HG03095 (cell line): ENCODE data around the gene CCR5.
"Not testable (repeated sequence)": the region's sequence is repeated elsewhere in the genome, so short reads cannot be mapped to it uniquely, and the experiment has no call there.

Experiments
- ATAC-seq: cut with Tn5 transposase; IDR thresholded peaks from one replicate; pipeline ENCODE4 v1.9.1; 2021; ENCODE audit warnings: moderate library complexity; ENCODE audit not compliant: unreplicated experiment

CCR5 gene

DNA sequence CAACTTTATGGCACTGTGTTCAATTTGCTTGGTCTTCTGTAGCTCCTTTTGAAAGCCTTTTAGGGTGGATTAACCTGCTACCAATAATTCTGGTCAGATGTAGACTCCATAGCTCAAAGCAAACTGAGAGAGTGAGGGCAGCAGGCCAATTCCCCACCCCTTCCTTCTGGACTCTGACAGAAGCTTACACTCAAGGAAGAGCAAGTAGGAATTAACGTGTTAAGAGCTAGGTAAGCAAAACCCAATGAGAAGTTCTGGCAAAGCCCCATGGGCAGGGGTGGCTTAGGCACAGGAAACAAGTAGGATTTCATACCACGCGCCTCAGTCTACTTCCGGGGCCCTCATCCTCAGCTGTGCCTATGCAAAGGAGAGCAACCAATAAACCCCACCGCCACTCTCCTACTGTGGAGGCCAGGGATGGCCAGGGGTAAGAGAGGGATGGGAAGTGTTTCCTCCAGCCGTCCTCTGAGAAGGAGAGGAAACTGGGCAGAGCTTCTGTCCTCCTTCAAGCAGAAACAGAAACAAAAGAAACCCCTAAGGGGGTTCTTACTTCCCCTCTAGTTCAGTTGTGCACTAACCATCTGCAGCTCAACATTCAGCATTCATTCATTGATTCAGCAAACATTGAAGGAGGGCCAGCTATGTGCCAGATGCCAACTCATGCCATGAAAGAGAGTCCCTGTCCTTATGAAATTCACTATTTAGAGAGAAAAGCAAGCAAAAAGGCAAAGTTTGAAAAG is 12.6 kb downstream of the CCR5 start:
- no peak for ATAC-seq

DNA sequence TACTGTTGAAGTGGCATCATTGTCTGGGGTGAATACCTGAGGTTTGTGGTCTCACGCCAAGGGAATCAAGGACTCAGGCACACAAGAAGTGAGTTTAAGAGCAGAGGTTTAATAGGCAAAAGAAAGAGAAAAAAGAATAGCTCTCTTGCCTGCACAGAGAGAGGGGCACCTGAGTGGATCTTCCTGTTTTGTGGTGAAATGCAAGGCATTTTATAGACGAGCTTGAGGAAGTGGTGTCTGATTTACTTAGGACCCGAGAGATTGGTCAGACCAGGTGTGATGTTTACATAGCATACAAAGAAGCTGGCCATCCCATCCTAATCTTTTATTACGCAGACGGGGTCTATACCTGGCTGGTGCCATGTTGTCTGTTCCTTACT is 13.2 kb downstream of the CCR5 start:
- no peak for ATAC-seq

DNA sequence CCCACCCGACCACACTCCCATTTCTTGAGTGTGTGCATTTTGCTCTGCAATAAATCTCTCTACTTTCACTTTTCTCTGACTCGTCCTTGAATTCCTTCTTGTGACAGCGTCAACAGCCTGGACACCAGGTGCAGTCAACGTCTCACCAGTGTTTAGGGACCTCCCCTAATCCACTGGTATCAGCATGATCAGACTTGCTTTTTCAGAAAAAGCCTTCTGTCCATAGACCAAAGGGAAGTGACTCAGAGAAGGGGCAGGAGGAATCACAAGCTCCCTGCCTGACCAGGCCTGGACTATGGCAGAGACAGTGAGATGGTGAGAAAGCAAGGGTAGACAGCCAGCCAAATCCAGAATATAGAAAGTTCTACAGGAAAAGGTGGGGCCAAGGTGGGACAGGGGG is 15.5 kb downstream of the CCR5 start:
- ATAC-seq = no peak

DNA sequence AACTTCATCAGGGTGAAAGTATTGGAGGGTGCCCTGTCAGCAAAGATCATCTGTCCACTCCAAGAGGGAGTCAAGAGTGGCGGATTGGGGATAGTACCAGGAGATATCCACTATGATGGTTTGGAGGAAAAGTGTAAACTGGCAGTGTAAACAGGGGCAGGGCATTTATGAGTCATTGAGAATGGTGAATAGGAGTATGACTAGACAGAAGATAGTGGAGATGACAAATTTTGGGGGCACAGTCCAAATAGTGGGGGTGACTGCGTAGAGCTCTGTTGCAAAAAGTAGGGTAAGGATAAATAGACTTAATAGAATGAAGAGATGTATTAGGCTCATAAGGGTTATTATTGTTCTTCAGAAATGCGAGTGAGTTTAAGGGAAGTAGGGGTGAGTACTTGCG is 18.1 kb downstream of the CCR5 start:
- not testable (repeated sequence) for ATAC-seq

DNA sequence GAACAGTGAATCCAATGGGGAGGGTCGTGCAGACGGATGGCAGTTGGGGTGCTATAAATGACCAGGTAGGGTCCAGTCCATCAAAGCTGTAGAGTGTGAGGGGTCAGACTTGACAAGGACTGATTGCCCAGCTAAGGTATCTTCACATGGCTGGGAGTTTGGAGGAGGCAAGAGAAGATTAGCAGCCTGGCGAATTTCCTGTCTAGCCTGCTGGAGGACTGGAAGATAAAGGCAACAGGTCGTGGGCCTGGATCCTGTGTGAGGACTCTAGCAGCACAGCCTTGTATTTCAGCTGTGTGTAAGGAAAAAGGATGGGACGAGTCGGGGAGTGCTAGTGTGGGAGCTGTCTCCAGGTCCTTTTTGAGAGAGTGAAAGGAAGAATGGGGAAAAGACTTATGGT is 18.6 kb downstream of the CCR5 start:
- no peak for ATAC-seq

DNA sequence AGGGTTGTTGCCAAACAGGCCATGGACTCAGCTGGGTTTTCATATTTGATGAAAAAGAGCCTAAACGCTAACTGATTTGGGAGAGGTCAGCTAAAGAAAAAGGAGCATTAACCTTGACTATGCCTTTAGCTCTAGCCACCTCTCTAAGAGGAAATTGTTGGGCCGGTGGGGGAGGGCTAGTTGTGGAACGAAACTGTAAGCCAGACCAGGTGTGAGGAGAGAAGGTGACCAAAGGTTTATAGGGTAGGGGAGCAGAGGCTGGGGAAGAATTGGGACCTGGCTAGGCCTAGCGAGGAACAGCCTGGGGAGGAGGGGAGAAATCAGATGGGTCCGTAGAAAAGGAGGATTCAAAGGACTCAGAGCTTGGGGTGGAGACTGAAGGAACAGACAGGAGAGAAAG is 20.8 kb downstream of the CCR5 start:
- not testable (repeated sequence) for ATAC-seq

DNA sequence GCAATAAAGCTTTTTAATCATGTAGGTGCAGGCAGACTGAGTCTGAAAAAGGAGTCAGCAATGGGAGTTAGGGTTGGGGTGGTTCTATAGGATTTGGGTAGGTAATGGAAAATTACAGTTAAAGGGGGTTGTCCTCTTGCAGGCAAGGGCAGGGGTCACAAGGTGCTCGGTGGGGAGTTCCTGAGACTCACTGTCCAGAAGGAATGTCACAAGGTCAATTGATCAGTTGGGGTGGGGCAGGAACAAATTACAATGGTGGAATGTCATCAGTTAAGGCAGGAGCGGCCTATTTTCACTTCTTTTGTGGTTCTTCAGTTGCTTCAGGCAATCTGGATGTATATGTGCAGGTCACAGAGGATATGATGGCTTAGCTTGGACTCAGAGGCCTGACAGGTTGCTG is 22.3 kb downstream of the CCR5 start:
- ATAC-seq = no peak

DNA sequence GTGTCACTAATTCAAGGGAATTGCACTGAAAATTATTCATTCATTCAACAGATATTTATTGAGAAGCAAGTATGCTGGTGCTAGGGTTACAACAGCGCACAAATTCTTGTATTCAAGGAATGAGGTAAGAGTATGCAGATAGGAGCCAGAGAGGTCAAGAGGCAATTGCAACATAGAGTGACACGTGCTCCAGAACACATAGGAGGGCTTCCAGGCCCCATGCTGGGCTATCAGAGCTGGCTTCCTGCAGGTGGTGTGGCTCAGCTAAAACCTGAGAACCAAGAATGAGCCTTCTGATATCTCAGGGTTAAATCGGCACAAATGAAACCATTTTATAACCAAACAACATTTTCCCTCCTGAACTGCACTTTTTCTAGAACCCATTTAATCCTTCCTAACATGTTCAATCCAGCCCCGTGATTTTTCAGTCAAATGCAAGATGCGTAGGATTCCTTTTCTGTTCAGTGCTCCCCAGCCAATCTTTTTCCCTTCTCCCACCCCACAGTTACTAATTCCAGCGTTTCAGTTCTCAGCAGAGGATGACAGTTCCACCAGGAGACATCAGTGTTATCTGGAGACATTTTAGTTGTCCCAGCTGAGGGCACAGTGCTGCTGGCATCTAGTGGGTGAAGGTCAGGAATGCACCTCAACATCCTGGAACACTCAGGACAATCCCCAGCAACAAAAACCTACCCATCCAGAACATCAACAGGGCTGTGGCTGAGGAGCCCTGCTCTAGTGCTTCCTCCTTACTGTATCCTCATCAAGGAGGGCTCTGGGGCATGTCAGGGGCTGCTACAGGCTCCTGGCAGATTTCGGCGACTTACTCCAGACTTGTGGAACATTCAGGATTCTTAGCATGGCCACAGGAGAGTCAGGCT is 23.0 kb downstream of the CCR5 start:
- no peak for ATAC-seq

DNA sequence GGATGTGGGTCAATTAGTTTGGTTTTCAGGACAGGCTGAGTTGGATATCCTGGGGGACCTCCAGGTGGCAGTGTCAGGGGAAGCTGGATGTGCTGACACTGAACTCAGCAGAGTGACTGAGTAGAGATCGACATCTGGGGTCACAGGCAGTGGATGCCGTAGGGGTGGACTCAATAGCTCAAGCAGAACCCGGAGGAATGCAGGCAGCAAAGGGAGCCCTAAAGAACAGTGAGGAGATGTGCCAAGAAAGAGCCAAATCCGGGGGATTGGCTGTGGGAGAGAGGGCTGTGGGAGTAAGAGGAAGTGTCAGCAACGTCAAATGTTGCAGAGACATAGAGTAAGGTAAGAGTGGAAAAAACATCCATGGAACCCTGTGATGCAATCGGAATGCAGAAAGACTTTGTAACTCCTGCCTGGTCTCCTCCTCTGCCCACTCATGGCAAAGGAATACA is 24.5 kb downstream of the CCR5 start:
- ATAC-seq = no peak

DNA sequence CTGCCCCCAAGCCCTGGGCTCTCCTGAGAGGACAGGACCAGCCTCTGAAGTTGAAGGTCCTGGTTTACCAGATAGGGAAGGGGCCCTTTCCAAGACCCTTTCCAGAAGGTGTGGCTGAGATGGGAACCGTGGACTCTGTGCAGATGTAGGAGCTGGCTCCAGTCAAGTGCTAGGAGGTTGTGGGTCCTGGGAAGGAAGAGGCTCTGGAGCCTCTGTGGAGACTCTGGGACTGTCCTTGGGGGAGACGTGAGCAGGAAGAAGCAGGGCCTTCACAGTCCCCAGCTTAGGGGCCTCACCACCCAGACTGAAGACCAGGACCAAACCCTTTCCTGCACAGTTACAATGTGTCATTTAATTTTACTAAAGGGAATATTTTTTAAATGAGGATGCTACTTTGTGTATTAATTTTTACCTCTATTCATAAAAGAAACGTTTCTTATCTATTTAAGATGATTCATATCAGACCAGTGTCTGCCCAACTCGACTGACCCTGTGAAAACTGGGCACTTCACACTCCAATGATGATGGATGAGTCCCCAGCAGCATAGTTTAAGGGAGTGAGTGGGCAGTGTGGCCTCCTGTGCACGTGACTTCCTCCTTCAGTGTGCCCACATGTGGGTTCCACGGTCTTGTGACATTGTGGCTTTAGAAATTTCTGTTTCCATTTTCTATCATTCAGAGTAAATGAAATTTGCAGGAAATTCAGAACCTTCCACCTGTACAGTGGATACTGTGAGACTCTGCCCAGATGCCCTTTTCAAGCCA is 25.2 kb downstream of the CCR5 start:
- ATAC-seq = no peak

DNA sequence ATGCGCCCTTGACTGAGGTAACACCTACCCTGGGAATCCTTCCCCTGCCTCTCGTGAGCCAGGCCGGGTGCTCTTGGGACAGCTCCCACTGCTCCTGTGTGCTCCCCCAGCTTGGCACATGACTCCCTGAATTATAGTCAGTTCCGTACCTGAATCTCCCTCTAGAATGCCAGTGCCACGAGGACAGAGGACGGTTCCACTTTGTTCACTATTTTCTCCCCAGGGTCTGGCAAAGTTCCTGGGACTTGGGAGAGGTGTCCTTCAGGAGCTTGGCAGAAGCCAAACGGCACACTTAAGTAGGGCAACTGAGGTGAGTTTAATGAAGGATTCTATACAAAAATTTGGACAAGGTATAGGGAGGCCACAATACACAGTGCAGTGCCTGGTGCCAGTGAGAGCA is 26.4 kb downstream of the CCR5 start:
- ATAC-seq = no peak

DNA sequence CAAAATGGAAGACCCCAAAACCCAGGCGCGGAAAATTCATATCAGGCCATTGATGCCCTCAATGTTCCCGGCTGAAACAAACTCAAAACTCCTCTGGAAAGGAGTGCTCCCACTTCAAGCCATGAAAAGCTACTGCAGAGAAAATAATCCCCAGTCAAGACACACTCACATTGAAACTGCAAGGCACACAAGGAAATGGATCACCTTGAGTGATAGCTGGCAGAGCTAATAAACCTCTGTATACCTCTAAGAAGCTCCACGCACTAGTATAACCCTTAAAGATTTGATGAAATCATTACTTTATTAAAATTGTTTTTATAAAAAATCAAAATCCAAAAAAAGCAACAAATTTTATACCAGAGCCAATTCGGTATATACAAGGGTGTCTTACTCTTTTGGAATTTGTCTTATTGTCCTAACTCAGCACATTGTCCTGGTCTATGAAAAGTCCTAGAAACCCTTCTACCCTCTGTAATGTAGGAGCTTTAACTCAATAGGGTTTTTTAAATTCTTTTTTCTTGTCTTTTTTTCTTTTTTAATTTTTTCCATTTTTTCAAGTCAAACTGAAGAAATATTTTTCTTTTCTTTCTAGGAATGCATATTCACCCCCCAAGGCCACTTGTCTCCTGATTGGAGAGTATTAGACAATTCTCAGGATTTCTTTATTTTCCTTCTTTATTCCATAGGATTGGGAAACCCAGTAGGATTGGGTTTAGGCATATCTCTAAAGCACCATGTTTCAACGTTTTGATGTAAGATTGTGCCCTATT is 27.6 kb downstream of the CCR5 start:
- ATAC-seq = no peak

DNA sequence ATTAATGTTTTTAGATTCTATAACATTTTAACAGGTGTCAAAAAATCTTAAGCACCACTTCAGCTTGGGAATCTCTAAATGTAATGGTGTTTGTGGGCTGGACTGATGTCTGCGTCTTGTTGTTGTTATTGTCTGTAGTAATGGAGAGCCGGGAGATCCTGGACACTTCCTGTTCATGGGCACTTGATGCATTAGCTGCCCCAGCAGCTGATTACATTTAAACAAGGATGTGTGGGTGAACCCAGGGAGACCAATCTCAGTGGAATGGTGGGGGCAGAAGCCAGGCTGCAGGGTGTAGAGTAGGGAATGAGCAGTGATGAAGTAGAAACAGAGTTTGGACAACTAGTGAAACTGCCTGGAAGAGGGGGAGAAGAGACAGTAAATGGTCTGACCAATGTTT is 28.4 kb downstream of the CCR5 start:
- ATAC-seq = no peak

DNA sequence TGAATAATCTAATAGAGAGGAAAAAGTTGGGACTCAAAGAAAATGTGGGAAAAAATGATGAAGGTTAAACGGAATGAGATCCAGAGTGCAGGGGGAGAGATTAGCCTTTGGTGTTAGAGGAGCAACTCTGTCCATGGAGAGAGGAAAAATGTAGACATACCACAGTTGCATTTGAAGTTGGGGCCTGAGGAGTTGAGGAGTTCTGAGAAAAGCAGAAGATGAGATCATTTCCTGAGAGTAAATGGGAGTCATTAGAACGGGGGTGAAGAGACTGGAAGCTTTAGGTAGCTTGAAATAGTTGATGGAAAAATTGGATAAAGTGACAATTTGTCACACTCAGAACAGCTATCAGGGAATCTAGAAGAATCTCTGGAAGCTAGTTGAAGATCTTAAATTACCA is 28.8 kb downstream of the CCR5 start:
- ATAC-seq = no peak

DNA sequence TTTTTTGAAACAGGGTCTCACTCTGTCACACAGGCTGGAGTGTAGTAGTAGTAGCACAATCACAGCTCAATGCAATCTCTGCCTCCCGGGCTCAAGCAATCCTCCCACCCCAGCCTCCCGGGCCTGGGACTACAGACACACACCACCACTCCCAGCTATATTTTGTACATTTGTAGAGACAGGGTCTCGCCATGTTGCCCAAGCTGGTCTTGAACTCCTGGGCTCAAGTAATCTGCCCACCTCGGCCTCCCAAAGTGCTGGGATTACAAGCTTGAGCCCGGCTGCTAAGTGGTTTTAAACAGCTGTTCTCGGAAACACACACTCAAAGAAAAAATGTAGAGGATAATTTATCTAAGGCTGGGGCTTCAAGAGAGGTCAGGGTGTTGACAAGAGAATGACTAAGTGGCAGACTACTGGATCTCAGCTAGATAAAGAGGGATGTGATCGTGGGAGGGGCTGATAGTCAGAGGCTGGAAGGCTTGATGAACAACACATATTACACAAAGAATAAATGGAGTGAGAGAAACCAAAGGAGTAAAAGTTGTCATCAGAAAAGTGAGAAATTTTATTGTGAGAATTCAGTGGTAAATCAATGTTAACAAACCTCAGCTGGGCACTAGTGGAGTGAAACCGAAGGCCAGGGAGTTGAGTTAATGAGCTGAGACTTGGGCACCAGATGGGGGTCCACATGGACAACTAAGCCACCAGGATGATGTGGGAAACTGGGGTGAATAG is 29.4 kb downstream of the CCR5 start:
- ATAC-seq = no peak

DNA sequence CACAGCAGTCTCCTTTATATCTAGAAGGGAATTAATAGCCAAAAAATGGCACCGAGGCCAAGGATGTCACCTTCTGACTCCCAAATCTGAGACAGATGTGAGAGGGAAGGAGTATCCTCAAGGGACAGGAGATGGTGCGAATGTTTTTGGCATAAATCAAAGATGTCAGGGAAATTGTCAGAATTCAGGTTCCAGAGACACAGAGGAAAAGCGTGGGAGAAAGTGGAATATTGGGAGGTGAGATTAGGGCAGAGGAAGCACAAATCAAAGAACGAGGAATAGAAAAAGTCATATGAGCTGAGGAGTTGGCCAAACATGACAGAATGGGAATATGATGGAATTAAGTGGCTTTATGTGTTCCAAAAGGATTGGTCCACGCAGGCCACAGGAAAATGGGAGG is 30.1 kb downstream of the CCR5 start:
- ATAC-seq = no peak

DNA sequence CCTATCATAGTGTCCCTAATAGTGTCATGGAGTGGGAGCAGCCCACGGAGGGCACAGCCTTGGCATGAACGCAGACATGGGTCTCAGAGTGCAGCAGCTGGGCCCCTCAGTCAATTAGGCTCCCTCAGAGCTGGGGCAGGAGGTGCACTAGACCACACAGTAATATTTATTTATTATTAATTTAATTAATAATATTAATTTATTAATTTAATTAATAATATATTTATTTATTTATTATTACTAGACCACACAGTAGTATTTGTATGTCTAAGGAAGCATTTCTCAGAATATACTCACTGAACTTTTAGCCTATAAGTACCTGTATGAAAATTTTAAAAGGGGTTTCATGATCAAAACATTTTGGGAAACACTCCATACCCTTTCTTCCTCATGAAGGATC is 30.8 kb downstream of the CCR5 start:
- no peak for ATAC-seq

DNA sequence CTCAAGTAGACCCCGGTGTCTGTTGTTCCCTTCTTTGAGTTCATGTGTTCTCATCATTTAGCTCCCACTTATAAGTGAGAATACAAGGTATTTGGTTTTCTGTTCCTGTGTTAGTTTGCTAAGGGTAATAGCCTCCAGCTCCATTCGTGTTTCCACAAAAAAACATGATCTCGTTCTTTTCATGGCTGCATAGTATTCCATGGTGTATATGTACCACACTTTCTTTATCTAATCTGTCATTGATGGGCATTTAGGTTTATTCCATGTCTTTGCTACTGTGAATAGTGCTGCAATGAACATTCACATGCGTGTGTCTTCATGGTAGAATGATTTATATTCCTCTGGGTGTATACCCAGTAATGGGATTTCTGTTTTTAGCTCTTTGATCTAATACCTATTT is 32.2 kb downstream of the CCR5 start:
- not testable (repeated sequence) for ATAC-seq

DNA sequence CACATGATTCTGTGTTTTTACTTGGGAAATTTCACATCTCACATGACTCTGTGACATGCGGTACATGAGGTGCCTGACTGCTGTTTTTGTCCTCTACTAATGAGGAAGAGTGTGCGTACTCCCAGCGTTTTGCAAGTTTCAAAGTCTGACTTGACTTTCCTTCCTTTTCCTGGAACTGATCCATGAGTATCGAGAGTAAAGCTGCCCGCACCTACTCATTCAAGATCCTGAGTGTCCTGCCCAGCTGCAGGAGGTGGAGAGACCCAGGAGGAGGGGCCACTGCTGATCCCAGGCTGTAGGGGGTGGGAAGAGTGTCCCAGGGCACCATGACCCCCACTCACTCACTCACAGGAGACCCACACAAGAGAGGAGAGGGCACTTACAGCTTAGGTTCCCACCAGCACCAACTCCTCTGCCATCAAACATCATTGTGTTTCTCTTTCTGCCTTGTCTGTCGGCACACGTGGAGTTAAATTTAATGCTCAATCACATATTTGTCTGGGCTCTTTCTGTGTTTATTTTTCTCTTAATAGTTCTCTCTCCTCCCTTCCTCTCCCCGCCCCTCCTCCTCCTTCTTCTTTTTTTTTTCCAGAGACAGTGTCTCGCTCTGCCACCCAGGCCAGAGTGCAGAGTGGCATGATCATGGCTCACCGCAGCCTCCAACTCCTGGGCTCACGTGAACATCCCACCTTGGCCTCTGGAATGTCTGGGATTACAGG is 34.7 kb downstream of the CCR5 start:
- no peak for ATAC-seq

DNA sequence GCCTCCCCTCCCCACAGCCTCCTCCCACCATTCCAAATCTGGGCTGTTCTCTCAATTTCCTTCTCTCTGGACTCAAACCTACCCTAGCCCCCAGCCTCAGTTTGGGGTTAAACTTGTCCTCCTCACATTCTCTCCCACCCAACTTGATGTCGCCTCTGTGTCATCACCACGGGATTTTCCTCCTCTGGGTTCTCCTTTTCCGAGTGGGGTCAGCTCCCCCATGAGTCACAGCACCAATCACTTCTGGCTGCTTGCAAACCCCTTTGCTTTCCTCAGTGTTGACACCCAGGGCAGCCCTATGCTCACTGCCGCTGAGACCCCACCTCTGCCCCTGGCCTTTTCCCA is 35.7 kb downstream of the CCR5 start:
- no peak for ATAC-seq
